Amniotic stem cell (primary cell): Measurements from ENCODE around the gene CACNA1S.

ENCODE experiments used
- DNase-seq: peaks from one replicate; lab custom pipeline; 2025; lab: John Stamatoyannopoulos, UW

The CACNA1S gene

DNA sequence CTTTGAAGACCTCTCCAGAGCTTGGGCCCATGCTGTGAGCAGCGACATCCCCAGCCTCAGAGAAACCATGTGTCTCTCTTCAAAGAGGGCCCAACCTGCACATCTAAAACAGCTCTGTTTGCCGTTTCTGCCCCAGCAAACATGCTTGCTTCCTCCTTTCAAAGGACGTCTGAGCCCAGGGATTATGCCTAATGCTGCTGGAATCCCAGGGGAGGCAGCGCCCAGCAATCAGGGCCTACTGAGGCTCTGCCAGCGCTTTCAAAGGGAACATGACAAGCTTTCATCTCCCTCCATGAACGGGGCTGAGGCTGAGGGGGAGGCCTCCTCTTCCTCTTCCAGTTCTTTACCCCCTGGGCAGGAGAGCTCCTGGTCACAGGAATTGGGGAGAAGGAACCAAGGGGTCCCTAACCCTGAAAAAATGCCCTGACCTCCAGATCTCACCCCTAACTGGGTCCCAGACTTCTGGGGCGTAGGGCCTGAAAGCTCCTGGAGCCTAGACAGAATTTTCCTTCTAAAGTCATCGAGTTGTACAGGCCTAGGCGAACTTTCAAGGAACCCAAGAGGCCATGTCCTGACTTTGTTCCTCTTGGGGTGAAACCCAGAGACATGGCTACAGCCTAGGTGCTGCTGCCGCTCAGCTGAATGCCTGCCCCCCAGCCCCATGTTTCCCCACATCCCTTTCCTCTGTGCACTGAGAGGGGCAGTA, 28.2 kb upstream of the CACNA1S start:
- DNase-seq = no peak

DNA sequence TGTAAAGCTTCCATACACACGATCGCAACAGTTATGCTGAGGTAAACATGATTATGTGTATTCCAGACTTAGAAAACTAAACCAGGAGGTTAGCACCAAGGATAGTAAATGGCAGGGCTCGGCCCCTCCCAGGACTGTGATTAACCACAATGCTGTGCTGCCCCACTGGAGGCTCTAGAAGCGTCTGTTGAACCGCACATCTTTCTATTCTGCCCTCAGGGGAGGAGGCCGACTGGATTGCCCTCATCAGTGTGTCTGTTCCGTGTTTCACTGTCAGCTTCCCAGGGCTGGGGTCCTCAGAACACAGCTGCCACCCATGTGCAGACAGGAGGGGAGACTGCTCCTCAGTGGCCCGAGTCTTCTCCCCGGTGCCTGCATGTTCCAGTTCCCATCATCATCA, 27.5 kb upstream of the CACNA1S start:
- DNase-seq = no peak

DNA sequence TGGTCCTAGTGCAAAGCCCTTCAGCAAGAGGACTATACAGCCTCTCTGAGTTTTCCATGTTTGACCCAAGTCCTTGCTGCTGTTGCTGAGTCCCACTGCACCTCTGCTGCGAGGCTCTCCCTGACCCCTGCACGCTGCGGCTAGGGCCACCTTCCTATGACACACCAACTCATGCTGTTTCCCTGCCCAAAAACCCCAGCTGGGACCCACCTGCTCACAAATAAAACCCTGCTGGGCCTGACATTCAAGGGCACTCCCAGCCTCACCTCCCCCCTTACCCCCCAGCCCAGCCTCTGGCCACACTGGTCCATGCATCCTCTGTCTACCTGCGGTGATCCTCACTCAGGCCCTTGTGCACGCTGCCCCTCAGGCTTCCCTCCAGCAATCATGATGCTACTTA, 27.1 kb upstream of the CACNA1S start:
- DNase-seq = no peak

DNA sequence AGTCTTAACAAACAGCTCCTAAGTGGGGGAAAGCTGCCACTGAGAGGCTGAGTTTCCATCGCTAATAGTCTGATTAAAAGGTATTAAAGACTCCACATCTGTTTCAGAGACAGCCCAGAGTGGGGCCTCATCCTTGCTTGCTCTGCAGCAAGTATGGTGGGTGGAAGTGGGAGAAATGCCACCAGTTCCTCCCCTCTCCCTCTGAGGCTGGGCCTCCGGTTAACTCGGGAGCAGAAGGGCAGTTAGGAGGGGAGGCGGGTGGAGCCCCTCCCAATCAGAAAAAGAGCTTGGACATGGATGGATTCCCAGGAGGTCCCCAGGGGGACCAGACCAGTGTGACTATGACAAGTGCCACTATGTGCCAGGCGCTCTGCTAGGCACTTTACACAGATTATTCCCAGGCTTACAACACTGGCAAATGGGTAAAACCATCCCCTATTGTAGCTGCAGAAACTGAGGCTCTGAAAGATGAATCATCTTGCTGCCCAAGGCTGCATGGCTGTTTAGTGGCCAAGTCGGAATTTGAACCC, 26.1 kb upstream of the CACNA1S start:
- no peak for DNase-seq

DNA sequence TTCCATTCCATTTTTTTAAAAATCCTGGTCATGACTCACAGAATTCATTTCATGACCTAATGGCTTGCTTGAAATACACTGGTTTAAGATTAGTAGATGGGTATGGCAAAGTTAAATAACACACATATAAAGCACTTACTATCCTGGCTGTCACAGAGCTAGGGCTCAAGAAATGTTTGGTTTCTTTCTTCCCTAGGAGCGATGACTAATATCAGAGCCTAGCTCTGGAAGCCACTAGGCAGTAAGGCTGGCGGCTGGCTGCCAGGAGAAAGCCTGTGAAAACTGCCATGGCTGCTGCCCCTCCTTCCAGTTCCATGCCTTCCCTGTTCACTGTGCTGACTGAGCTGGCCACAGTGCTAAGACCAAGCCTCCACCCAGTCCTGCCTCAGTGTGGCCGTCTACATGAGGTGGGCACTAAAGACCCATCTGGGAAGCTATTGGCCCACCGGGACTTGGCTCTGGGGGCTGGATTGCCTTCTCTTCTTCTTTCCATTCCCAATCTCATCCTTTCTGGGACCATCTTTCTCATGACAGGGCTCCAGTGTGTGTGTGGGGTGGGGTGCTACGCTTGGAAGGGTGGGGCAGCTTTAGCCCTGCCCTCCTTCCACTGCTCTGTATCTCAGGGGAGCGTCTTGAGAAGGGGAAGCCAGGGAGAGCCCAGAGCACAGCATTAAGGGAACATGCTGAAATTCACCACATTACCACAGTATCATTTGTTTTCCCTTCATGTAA, 25.5 kb upstream of the CACNA1S start:
- peak; percentile 81 for DNase-seq

DNA sequence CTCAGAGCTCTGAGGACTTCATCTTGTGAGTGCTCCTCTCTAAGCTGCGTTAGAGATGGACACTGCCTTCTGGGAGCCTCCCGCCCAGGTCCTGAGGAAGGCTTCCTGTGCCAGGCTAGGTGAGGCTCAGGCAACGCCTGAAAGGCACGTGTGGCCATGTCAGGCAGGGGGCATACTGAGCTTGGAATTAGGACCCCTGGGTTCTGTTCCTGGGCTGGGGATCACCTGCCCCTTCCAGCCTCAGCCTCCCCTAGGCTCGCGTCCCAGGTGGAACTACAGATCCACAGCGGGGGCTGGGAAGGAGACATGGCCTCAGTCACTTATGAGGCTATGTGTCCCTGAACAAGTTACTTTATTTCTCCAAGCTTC, 24.8 kb upstream of the CACNA1S start:
- DNase-seq = no peak

DNA sequence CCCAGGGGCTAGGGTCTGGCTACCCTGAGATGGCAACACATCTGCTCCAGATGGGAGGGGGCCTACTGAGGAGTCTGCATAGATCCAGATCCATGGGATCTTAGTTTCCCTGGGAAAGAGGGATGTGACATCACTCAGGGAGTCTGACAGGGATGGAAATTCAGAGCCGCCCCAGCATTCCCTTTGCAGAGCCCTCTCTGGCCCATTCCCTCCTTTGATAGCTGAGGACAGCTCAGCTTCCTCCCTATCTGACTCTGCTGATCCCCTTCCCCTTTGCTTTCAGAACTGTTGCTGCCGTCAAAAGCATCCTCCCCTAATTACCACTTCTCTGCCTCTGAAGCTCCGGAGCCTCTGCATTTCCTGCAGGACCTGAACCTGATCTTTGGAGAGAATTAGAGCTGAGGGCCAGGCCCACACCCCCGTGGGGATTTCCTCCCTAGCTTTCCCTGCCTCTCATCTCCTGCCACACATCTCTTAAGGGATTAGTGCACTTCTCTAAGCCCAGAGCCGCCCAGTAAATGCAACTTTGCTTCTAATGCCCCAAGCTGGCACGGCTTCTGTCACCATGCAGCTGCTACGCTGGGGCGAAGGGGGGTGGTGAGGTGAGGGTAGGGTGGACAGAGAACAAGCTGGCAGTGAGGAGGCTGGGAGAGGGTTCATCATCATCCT, 24.3 kb upstream of the CACNA1S start:
- DNase-seq = no peak

DNA sequence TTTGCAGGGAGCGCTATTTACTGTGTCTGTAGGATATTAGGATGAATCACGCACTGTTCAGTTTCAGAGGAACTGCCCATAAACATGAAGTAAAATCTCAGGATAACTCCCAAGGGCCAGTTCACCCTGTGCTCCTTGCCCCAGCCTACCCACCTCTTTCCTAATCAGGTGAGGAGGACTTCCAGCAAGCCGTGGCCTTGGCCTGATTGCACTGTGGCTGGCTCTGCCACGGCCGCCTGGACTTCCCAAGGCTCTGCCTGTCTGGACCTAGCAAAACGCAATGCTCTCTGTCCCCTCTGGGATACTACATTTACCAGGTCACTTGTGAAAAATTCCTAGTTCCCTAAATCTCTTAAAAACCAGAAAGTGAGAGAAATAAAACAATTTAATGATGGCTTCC, 22.2 kb upstream of the CACNA1S start:
- no peak for DNase-seq

DNA sequence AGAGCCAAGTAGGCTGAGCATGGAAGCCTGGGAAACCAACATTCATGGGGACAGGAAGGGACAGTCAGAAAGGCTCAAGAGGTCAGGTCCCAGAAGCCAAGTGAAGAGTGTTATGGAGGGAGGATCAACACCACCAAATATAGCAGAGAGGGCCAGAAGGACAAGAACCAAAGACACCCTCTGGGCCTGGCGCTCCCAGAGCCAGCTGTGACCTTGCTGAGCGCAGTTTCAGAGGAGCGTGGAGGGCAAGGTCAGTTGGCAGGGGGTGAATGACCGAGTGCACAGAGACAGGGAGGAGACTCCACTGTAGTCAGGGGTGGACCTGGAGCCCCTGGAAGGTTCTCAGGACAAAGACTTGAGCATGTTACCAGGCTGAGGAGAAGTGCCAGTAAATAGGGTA, 19.2 kb upstream of the CACNA1S start:
- no peak for DNase-seq

DNA sequence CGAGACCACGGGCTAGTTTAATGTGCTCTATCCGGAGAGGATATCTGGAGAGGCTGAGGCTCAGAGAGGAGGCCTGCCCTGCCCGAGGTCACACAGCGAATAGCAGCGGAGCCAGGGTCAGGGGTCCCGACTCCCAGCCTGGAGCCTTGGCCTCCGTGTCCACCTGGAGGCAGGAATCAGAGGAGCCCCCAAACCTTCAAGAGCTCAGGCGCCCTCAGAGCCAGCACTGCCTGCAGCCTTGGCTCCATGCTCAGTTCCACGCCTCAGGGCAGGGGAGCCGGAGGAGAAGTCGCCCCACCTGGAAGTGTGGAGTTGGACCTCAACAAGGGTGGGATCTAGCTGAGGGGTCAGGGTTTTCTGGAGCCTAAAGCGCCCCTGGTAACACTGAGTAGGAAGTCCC, 16.7 kb upstream of the CACNA1S start:
- DNase-seq = no peak

DNA sequence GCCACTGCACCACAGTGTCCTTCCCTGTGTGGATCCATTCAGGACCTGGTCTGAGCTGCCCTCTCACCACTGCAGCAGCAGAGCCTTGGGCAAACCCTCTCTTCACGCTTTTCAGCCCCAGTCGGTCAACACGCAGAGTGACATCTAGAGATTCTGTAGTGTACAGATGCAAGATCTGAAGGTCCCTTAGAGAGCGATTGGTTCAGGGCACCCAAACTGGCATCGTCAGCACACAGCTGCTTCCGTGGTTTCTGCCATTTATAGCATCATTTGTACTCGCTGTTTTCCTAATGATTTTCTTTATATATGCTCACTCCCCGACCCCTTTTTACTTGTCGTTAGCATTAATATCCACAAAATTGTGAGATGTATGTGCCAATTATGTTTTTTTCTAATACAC, 16.2 kb upstream of the CACNA1S start:
- DNase-seq = no peak

DNA sequence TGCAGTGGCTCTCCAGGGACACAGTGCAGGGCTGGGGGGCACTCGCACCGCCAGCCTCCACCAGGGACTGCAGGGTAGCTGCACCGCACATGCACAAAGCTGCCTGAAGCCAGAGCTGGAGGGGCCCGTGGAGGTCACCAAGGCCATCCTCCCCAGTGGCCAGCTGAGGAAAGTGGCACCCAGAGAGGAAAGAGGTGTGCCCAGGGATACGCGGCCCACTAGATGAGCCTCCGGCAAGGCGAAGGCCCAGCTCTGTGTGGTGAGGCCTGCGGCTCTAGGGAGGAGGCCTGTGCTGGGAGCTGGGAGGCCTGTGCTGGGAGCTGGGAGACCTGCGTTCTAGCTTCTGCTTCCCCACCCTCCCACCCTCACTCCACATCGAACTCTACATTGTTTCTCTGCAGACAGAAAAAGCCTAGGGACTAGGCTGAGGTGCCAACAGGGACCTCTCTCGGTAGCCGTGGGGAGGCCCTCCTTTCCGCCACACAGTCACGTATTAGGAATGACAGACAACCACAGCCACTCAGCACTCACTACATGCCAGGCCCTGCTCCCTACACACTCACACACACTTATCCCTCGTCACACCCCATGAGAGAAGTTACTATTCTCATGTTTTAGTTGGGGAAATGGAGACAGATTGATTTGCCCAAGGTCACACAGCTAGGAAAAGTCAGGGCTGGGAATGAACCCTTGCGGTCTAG, 15.7 kb upstream of the CACNA1S start:
- DNase-seq = no peak

DNA sequence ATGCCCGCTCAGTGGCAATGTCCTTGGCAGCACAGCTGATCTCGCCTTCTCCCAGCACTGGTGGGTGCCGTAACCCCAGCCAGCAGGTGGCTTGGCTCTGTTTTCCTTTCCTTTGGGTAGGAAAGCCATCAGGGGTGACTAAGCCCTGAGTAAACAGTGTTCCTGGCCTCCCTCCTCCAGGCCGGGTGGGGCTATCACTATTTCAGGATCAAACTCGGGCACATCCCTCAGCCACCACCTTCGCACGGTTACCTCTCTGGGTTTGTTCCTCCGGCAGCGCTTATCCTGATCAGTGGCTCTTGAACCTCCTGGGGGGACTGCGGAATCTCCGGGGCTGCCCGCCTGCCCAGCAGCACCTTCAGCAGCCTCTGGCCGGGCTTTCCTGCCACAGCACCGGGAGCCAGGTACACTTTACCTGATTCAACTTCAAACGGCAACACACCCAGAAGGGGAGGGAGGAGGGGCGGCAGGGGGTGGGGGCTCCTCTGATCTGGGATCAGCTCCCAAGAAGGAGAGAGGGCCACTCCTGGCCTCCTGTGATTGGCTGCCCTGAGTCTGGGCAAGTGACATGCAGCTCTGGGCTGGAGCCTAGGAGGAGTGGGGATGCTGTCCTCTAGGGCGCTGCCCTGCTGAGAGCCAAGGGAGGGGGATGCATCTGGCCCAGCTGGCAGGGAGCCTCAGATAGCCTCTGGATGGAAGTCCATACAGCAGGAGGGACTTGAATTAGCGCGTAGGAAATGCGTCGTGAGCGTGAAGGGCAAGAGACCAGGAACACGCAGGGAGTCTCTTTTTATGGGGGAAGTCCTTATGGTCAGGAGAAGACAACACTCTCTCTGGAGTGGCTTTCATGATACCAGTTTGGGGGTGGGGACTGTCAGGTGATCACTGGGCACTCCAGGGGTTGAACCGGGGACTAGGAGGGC, 14.9 kb upstream of the CACNA1S start, which contains the start of gene ASCL5:
Gene ASCL5 (minus strand): TSS at position 353 of the 923 bp plus-strand sequence. CDS start 11,812 bp downstream, outside the sequence.
- no peak for DNase-seq

DNA sequence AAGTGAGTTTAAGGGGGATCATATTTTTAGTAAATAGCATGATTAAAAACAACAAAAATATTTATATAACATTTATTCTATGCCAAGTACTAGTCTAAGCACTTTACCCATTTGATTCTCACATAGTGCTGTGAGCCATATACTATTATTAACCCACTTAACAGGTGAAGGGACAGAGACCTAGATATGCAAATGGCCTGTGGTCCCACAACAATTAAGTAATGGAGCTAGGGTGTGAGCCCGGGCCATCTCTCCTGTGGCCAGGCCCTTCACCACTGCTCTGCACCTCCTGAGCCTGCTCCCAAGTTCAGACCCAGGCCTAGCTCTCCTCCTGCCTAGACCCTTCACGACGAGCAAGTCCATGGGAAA, 14.2 kb upstream of the CACNA1S start:
- DNase-seq = no peak

DNA sequence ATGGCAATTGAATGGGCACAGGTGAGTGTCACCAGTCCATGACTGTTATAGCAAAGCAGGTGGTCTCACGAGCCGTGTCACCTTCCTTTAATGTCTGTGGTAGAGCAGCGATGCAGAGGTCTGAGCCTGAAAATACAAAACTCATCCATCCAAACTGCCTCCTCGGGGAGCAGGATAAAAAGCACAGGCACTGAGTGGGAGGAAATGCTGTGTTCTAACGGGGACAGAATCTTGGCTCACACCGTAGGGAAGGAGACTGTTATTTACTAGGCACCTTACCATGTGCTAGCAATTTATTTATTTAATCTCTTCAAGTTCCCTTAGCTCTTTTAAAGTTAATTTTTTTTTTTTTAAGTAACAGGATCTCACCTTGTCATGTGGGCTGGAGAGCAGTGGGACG, 13.6 kb upstream of the CACNA1S start:
- no peak for DNase-seq

DNA sequence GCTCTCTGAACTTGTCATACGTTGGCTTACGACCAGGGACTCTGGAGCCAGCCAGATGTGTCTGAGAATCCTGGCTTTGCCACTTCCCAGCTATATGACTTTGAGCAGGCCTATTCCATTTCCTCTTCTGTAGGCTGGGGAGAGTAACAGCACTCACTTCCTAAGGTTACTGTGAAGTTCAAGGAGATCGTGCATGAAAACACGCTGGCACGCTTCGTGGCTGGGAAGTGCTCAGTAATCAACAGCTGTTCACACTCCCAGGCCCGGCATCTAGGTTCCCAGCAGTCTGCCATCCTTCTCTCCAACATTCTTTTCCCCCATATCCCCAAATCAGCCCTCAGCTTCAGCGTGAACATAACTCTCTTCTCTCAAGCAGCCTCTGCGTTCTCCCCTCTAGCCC, 12.8 kb upstream of the CACNA1S start:
- DNase-seq = no peak

DNA sequence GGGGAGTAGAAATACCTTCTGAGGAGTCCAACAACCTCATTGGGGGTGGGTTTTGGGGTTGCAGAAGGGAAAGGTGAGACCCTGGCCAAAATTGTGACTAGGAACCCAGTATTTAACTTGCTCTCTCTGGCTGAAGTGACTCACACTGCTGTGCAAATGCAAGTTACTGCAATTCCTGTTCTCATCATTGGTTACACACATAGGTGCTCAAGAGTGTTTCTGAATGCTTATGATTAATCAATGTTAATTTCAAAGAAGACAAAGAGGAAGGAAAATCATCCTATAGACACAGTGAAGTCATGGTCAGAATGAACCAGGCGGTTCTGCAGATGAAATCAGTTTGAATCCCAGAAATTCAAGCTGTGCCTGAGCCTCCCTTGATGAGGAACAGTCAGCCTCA, 11.6 kb upstream of the CACNA1S start:
- no peak for DNase-seq

DNA sequence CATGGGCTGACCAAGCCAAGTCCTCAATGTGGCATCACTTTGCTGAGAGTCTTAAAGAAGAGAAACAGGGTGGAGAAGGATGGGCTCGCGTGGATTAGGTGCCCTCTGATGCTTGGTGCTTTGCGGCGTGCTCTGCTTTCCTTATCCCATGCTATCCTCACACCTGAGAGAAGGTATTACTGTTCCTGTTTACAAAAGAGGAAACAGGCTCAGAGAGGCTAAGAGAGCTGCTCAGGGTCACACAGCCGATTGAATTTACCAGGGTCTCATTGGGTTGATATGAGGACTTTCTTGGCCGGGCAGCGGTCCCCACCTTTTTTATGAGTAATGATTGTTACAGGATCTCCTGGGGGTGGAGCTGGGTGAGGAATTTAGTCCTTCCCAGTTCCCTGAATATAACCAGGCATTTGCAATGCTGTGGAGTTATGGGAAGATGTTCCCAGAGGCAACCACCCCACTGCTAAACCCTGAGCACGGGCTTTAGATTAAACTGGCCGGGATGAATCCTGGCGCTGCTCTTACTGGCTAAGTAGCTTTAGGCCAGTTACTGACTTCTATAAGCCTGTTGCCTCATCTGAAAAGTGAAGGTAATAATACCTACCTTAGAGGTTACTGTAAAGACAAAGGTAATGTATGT, 10.2 kb upstream of the CACNA1S start:
- DNase-seq = no peak

DNA sequence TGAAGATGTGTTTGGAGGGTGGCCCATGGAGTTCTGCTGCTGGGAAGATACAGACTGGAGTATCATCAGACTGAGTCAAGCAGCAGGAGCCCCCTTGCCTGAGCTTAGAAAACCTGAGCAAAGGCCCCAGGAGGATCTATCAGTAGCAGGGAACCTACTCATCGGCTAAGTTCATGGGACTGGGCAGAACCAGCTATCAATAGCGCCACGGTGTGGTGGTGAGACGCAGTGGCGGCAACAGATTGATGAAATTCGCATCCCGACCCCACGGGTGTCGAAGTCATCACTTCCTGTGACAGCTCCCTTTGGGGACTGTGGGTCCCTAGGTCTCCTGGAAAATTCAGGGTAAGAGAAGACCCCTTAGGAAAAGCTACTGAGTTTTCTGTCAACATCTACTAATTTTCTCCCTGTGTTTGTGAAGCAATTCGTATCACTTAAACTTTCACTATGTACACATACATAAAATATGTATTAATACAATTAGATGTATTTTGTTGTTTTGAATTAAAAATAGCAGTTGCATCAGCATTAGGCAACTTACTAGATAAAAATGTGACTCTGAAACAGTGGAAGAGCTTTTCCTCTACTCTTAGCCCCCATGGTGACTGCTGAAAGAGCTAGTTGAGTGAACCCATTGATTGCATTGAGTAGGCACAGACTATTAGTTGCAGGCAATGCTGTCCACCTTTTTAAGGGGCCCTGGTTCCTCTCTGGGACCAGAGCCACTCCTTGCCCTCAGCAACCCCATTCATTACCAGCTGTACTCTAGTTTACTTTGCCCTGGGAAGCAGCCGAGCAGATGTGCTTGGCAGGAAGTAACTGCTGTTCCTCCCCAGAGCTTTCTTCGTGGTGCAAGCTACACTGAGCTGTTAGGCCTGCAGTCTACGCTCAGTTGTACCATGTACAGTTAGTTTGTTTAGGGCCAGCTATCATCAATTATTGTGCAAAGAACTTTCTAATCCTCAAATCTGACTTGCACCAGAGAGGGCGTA, 7.3 kb upstream of the CACNA1S start:
- no peak for DNase-seq

DNA sequence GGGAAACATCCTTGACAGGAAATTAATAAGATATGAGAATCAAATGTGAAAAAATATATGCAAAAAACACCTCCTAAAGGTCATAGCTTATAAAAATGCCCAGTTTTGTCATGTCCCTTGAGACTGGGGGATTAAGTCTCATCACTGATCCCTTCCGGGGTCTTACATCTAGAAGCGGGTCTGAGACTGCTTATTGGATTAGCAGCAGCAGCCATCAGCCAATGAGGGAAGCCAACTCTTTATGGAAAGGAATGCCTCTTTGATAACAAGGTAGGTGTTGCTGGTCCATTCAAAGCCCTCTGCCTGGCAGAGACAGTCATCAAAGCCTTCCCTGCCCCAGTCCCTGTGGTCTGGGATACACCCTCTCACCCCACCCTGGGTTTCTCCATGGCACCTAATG, 3.9 kb upstream of the CACNA1S start:
- DNase-seq = no peak
